ENCODE data around the gene MT1H.

GRCh38 chr16:56715126-56715525, 45.5 kb downstream of the MT1H start:
- TF ChIP-seq EZH2 (IDR thresholded peaks at IDR 0.05; ENCODE audit: insufficient read depth, poor library complexity, severe bottlenecking), result no peak
- no peak for TF ChIP-seq EZH2phosphoT487 (IDR thresholded peaks at IDR 0.05; ENCODE audit: insufficient read depth, low read depth)
